GM18868 (cell line): ENCODE results near the gene RDH14.
A peak's percentile ranks its signal among the peaks of the same experiment; 100 is the strongest.

Experiments used
- ATAC-seq: cut with Tn5 transposase; IDR thresholded peaks from one replicate; pipeline ENCODE4 v1.9.1; 2021; ENCODE audit warnings: mild to moderate bottlenecking, moderate library complexity; ENCODE audit not compliant: unreplicated experiment

RDH14 gene

GRCh38 chr2:18566145-18566769 lies 5.8 kb upstream of the RDH14 start:
- ATAC-seq: no peak

- peak; percentile 0 for ATAC-seq
Observed at GRCh38 chr2:18560797-18561085, 288 bp upstream of the RDH14 start.

- ATAC-seq: no peak
Observed at GRCh38 chr2:18559531-18560030, 872 bp downstream of the RDH14 start.

DNA sequence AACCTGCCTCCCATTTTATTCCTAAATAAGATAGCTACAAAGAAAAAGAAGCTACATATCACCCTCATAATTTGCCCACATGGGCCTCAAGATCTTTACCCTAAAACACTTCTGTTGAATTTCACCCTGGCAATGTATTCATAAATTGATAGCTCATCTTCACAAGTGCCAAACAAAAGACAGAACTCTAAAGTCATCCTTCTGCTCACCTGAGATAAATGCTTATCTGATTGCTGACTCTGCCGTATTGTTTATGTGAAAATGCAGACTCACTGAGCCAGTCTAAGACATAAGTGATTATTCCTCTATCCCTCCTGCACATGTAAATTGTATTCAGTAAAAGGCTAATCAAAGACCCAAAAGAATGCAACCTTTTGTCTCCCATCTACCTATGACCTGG lies 2.0 kb downstream of the RDH14 start:
- ATAC-seq: no peak

GRCh38 chr2:18557121-18557520 lies 3.3 kb downstream of the RDH14 start:
- ATAC-seq: no peak

DNA sequence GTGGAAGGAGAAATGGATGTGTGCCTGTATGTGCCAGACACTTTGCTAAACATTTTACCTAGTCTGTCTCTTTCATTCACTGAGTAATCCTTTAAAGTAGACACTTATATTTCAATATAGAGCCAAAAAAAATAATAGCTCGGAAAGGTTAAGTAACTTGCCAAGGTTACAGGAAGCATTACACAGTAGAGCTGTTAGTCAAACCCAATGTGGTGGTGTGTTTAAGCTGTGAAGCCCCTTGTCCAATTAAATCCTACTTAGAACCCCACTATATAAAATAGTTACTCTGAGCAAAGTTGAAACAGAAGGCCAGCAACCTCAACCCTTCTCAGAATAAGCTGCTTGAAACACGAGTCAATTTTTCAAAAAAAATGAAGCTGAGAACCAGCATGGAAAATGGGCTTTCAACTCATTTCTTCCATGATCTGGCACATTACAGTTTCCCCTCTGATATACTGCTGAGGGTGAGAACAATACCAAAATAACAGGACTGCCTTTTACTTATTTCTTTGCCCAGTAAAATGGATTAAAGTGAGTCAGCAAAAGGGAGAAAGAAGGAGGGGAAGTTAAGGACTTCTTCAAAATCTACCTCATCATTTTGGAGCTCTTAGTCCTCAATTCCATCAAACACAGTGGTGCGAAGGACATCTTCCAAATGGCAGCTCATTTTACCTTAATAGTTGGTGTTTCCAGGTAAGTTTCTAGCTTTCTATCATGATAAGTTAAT lies 7.9 kb downstream of the RDH14 start:
- ATAC-seq: no peak

- no peak for ATAC-seq
Observed at GRCh38 chr2:18551623-18552022, 8.8 kb downstream of the RDH14 start.

DNA sequence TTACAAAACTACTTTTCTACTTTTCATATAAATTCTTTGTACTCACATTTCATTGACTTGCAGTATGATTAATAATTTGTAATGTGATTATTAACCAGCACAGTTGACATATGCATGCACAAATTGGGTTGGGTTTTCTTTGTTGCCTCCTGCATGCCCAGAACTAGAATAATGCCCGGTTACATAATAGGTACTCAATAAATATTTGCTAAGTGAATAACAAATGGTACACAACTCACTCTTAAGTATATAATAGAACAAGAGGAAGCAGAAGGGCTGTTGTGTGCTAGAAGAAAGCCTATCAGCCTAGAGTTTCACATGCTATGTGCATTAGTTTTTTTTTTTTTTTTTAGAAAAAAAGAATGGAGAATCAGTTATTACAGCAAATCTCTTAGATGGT lies 9.3 kb downstream of the RDH14 start:
- ATAC-seq: no peak

- no peak for ATAC-seq
Observed at GRCh38 chr2:18550433-18550832, 10.0 kb downstream of the RDH14 start.

DNA sequence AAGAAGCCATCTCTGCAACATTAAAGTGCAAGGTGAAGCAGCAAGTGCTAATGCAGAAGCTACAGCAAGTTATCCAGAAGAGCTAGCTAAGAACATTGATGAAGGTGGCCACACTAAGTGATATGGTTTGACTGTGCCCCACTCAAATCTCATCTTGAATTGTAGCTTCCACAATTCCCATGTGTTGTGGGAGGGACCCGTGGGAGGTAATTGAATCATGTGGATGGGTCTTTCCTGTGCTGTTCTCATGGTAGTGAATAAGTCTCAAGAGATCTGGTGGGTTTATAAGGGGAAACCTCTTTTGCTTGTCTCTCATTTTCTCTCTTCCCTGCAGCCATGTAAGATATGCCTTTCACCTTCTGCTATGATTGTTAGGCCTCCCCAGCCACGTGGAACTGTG lies 11.4 kb downstream of the RDH14 start:
- no peak for ATAC-seq

DNA sequence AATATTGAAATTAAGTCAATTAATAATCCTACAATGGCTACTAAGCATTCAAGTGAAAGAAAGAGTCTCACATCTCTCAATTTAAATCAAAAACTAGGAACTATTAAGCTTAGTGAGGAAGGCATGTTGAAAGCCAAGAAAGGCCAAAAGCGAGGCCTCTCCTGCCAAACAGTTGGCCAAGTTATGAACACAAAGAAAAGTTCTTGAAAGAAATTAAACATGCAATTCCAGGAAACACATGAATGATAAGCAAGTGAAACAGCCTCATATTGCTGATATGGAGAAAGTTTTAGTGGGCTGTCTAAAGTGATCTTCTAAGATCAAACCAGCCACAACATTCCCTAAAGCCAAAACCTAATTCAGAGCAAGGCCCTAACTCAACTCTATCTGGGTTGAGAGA lies 11.8 kb downstream of the RDH14 start:
- no peak for ATAC-seq

DNA sequence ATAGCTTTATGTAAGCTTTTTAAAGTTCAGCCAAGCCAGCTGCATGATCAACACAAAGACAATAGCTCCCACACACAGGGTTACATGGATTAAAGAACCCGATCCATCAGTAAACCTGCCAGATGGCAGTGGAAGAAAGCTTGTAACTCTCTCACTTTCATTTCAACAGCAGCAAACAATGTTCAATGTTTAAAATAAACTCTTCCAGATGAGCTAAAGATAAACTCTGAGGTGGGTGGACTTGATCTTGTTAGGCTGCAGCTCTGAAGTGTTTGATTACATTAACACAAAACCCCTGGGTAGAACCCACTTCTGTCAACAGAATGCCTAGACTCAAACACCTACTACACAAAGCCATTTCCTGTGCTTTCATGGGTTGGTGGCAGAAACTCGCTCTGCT lies 13.9 kb downstream of the RDH14 start:
- ATAC-seq: peak; percentile 64

- no peak for ATAC-seq
Observed at GRCh38 chr2:18545384-18545783, 15.1 kb downstream of the RDH14 start.

DNA sequence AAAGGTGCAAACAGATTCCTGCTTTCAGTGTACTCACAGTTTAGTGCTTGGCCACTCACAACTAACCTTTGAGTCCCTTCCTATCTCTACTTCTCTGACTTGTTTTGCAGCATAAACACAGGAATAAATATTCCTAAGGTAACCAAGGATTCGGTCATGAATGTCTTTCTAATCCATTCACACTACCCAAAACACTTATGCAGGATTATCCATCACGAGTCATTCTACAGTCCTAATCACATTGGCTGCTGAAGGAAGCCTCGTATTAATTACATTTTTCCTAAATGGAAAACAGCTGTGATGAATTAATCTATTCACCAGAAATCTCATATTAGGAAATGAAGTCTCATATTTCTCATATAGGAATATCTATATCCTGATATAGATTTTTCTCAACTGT lies 16.3 kb downstream of the RDH14 start:
- ATAC-seq: no peak

DNA sequence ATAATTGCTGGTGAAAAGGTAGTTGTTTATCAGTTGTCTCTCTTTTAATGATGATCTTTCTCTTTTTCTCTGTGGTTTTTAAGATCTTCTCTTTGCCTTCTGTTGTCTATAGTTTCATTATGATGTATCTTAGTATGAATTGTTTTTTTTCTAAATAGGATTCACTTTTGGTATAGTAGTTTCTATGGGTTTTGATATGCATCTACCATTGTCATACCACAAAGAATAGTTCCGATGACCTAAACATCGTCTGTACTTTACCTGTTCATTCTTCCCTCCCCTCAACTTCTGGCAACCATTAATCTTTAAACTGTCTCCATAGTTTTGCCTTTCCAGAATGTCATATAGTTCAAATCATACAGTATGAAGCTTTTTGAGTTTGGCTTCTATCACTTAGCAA lies 19.6 kb downstream of the RDH14 start:
- ATAC-seq: peak; percentile 65

- ATAC-seq: no peak
Observed at GRCh38 chr2:18536697-18537096, 23.8 kb downstream of the RDH14 start.

- ATAC-seq: no peak
Observed at GRCh38 chr2:18536100-18536499, 24.4 kb downstream of the RDH14 start.

GRCh38 chr2:18531194-18531593 lies 29.3 kb downstream of the RDH14 start:
- no peak for ATAC-seq

DNA sequence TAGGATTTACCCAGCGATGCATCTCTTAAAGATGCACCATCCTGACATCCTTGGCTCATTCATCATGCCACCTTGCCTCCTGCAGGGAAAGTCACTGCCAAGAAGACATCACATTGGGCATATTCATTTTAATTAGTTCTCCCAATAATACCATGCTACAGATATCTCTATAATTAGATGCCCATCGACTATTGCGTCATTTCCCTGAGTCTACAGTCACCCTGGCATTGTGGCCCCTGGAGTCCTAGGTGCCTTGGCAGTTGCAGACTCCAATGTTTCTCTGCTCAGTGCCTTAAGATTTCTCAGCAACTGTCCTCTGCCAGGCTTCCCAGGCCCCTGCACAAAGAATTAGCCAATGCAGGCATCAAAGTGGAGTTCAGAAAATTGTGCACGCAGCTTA lies 32.6 kb downstream of the RDH14 start:
- no peak for ATAC-seq

DNA sequence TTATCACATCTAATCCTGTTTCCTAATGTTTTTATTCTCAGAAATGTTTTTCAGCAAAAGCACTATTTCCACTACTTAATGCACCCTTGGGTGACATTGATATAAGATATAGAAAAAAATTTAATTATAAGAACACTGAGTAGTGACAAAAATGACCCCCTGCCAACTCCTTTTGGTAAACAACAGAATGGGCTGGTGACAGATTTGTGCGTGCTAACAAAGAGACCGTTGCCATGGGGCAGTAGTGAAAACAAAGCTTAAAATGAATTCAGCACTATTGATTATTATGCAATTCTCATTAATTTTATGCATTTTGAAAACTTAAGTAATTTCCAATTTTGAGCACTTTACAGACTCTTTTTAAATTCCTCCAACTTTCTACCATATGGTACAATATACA lies 33.1 kb downstream of the RDH14 start:
- ATAC-seq: no peak

GRCh38 chr2:18526429-18526828 lies 34.0 kb downstream of the RDH14 start:
- no peak for ATAC-seq

DNA sequence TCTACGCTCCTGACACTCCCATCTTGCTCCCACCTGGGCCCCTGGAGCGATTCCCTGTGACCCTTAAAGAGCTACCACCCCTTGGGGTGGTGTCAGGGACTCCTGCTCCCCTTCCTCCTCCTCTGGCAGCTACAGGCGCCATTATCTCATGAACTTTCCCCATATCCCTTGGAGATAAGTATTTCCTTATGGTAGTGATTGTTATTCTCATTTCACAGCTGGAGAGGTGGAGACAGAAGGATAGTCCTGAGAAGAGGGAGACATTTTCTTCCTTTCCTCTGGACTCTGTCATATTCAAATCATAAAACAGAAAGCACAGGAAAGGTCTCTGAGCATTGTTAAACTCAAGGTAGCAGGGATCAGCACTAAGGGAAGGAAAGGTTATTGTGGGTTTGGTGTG lies 34.6 kb downstream of the RDH14 start:
- no peak for ATAC-seq

DNA sequence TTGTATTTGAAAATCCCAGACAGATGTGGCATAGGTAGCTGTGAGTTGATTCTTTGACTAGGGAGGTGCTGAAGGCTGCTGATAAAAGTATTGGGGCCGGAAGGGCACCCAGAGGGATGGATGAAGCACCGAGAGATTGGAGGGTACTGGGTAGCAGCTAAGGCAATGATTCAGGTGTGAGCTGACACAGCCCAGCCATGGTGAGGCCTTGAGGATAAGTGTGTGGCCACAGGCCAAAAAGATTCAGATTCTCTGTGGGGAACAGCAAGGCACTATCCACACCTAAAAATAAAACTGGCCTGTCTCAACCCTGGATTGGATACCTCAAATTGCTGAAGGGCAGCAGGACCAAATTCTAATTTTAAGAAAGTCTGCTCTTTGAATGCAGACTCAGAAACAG lies 35.2 kb downstream of the RDH14 start:
- ATAC-seq: no peak
